Measurements from ENCODE around the gene RASSF5. TPM values are rescaled to one million over a fixed set of nuclear protein-coding genes. Genes with fewer than 3 reads are reported as not detected.

The RASSF5 gene
- total RNA-seq, 4 donors from 2014 or later: 4.6 to 14.0 (median 7.8) TPM

DNA sequence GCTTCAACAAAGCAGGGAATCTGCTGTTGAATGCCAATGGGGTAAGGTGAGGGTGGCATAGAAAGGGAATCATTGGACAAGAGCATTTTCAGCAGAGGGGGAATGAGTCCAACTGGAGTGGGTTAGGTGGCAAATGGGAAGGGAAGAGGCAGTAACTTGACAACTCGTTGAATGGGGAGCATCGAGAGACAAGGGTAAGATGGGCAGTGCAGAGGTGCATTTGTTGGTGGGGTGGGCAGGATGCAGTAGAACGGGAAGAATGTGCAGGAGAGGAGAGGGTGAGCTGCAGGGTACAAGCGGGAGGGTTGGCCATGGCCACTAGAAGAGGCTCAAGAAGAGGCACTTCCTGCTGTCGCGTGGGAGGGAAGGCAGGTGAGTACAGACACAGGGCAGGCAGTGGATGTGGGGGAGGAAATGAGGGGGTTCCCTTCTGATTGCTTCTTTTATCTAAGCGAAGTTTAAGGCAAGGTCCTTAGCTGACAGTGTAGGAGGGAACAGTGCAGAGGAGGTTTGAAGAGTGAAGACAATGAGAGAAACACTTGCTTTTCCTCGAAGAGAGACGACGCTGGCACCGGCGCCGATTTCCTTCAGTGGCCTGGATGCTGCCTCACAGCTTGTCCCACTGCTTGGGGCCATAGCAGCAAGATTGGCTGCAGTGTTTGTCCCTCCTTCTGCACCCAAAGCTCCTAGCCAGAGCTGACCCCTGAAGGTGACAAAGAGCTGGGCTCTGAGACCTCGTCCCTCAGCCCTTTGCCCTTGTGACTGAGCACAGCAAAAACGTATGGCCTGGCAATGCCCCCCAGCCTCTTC lies 40.3 kb upstream of the RASSF5 start:
- intact Hi-C loops (cut with DNase I; ENCODE audit: low total_unique reads) (no loop called here), in situ Hi-C loops (cut with MboI; ENCODE audit: low pct_ligation_motif_present in 1 of 4, low pct_unique_long_range_greater_than_20kb in 1 of 4, low sequenced_read_pairs in 3 of 4) (no loop called here)
- DNase-seq: no peak
- Histone ChIP-seq H3K4me3 (no peak overlapping the region), H3K9me3 (no peaks in the 10 kb centered on the region), H3K36me3 (no peaks in the 10 kb centered on the region), H3K27ac (no peak overlapping the region), H3K27me3 (no peaks in the 10 kb centered on the region), H3K4me1 (peaks cover 6 to 29% (median 23%) of the 10 kb centered on the region in 4 donors)
- 38 to 72% methylated on average over 4 to 15 of the region's 15 CpGs for WGBS, 2 donors (ENCODE audit: low coverage in 1 of 2)
- TF ChIP-seq EP300 (IDR thresholded peaks at IDR 0.05; ENCODE audit: low read depth) (no peak), POLR2AphosphoS5 (IDR thresholded peaks at IDR 0.05) (no peak), POLR2A (IDR thresholded peaks at IDR 0.05) (no peak)
- TF ChIP-seq, protein P1, sequence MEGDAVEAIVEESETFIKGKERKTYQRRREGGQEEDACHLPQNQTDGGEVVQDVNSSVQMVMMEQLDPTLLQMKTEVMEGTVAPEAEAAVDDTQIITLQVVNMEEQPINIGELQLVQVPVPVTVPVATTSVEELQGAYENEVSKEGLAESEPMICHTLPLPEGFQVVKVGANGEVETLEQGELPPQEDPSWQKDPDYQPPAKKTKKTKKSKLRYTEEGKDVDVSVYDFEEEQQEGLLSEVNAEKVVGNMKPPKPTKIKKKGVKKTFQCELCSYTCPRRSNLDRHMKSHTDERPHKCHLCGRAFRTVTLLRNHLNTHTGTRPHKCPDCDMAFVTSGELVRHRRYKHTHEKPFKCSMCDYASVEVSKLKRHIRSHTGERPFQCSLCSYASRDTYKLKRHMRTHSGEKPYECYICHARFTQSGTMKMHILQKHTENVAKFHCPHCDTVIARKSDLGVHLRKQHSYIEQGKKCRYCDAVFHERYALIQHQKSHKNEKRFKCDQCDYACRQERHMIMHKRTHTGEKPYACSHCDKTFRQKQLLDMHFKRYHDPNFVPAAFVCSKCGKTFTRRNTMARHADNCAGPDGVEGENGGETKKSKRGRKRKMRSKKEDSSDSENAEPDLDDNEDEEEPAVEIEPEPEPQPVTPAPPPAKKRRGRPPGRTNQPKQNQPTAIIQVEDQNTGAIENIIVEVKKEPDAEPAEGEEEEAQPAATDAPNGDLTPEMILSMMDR (IDR thresholded peaks at IDR 0.05): no peak

DNA sequence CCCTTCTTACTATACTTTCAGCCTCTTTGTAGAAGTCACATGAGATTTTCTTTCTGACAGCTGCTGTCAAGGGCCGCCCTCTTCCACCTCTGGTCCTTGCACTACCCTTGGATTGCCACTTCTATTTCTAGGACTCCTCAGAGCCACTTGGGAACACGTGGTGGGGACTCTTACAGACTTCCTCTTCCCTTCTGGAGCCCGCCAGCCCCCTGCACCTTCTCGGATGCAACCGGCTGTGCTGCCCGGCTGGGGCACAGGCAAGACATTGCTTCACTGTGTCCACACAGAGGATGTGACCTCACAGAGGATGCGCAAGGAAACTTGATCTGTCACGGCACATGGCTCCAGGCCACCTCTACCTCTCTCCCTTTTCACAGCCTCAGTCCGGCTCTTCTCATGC lies 39.4 kb upstream of the RASSF5 start:
- Histone ChIP-seq H3K36me3 (no peaks in the 10 kb centered on the region), H3K4me1 (peaks cover 6 to 36% (median 24%) of the 10 kb centered on the region in 4 donors), H3K27me3 (no peaks in the 10 kb centered on the region), H3K4me3 (no peak overlapping the region), H3K9me3 (no peaks in the 10 kb centered on the region), H3K27ac (no peak overlapping the region)
- 48 to 69% methylated on average over 5 to 9 of the region's 9 CpGs for WGBS, 2 donors (ENCODE audit: low coverage in 1 of 2)
- intact Hi-C loops (cut with DNase I; ENCODE audit: low total_unique reads): no loop called here
- TF ChIP-seq EP300 (IDR thresholded peaks at IDR 0.05; ENCODE audit: low read depth): no peak
- TF ChIP-seq, protein P1 (IDR thresholded peaks at IDR 0.05): no peak
- TF ChIP-seq POLR2A (IDR thresholded peaks at IDR 0.05): no peak
- TF ChIP-seq POLR2AphosphoS5 (IDR thresholded peaks at IDR 0.05): no peak
- peak; percentile 37 for DNase-seq
- in situ Hi-C loops (cut with MboI; ENCODE audit: low pct_ligation_motif_present in 1 of 4, low pct_unique_long_range_greater_than_20kb in 1 of 4, low sequenced_read_pairs in 3 of 4): no loop called here

DNA sequence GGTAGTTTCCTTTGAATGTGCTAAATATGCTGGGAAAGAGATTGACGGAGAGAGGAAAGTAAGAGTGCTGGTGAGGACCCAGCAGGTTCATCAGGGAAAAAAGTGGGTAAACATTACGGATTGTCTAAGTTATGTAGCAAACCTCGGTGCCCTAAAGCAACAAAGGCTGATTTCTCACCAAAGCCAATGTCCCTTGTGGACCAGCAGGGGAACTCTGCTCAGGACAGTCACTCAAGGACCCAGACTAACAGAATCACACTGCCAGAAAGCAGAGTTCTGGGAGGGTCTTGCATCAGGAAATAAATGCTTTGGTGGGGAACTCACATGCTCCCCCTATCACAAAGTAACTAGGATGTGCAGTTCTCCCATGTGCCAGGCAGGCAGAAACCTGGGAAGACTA lies 38.8 kb upstream of the RASSF5 start:
- no peak overlapping the region for H3K4me3 ChIP-seq
- 66 to 100% methylated on average over 1 to 3 of the region's 3 CpGs for whole genome bisulfite sequencing, 2 donors (ENCODE audit: low coverage in 1 of 2)
- no peaks in the 10 kb centered on the region for H3K9me3 ChIP-seq
- intact Hi-C loops (cut with DNase I; ENCODE audit: low total_unique reads): no loop called here
- peaks cover 6 to 37% (median 24%) of the 10 kb centered on the region in 4 donors for H3K4me1 ChIP-seq
- TF ChIP-seq POLR2A (IDR thresholded peaks at IDR 0.05): no peak
- TF ChIP-seq, protein P1 (IDR thresholded peaks at IDR 0.05): no peak
- no peak for TF ChIP-seq POLR2AphosphoS5 (IDR thresholded peaks at IDR 0.05)
- TF ChIP-seq EP300 (IDR thresholded peaks at IDR 0.05; ENCODE audit: low read depth): no peak
- no peak overlapping the region for H3K27ac ChIP-seq
- DNase-seq: no peak
- no peaks in the 10 kb centered on the region for H3K36me3 ChIP-seq
- in situ Hi-C loops (cut with MboI; ENCODE audit: low pct_ligation_motif_present in 1 of 4, low pct_unique_long_range_greater_than_20kb in 1 of 4, low sequenced_read_pairs in 3 of 4): no loop called here
- H3K27me3 ChIP-seq: no peaks in the 10 kb centered on the region

DNA sequence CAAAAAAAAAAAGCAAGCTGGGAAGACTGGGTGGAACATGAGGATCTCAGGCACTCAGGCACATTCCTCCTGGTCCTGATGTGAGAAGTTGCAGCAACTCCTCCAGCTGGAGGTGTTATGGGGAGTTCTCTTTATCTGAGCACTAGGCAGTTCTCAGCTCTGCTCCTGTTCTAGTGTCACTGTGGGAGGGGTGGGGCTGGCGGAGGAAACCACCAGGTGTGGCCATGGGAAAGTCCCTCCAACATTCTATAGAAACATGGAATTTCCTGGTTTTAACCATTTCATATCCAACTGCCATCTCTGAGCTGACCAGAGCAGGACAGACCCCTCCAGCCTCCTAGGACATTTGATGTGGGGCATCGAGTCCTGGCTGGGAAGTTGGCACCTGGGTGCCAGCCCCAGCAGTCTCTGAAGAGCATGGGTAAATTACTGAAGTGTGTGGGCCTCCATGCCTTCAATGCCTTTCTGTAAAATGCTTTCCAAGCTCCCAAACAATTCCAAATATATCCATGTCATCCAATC lies 37.9 kb upstream of the RASSF5 start:
- 33 to 50% methylated on average over 1 to 2 of the region's 2 CpGs for WGBS, 2 donors (ENCODE audit: low coverage in 1 of 2)
- Histone ChIP-seq H3K27ac (peak overlapping the region in 3 of 4 donors; percentile 73 to 85 (median 80)), H3K4me3 (peak overlapping the region in 2 of 4 donors; percentile 53 to 73), H3K4me1 (peaks cover 6 to 37% (median 24%) of the 10 kb centered on the region in 4 donors), H3K36me3 (no peaks in the 10 kb centered on the region), H3K9me3 (no peaks in the 10 kb centered on the region), H3K27me3 (no peaks in the 10 kb centered on the region)
- intact Hi-C loops (cut with DNase I; ENCODE audit: low total_unique reads) (no loop called here), in situ Hi-C loops (cut with MboI; ENCODE audit: low pct_ligation_motif_present in 1 of 4, low pct_unique_long_range_greater_than_20kb in 1 of 4, low sequenced_read_pairs in 3 of 4) (no loop called here)
- peak; percentile 70 for DNase-seq
- TF ChIP-seq EP300 (IDR thresholded peaks at IDR 0.05; ENCODE audit: low read depth) (no peak), POLR2AphosphoS5 (IDR thresholded peaks at IDR 0.05) (no peak), POLR2A (IDR thresholded peaks at IDR 0.05) (no peak)
- TF ChIP-seq, protein P1 (IDR thresholded peaks at IDR 0.05): no peak

Data from transverse colon (tissue), 4 donors.